Raji (cell line): ENCODE measurements around the gene TECTA.

ENCODE experiments used
- POLR2A ChIP-seq: IDR thresholded peaks from 2 replicates; pipeline ENCODE4 v1.6.1; 2011; ENCODE audit warnings: low read depth, low read length, control low read depth; ENCODE audit not compliant: insufficient read depth

Gene TECTA

GRCh38 chr11:121100943-121101342 is at the start of gene TECTA:
Gene TECTA (plus strand): TSS chr11:121101243. CDS start chr11:121102666, 1,423 bp downstream.
- no peak for TF ChIP-seq POLR2A

GRCh38 chr11:121053244-121053643 is 47.8 kb upstream of the TECTA start:
- TF ChIP-seq POLR2A = no peak

GRCh38 chr11:121054266-121054665 is 46.8 kb upstream of the TECTA start:
- no peak for TF ChIP-seq POLR2A

- no peak for TF ChIP-seq POLR2A
These were observed 46.0 kb upstream of the TECTA start for GRCh38 chr11:121055076-121055475.

GRCh38 chr11:121057922-121058321 is 43.1 kb upstream of the TECTA start:
- TF ChIP-seq POLR2A = no peak

GRCh38 chr11:121058941-121059340 is 42.1 kb upstream of the TECTA start:
- TF ChIP-seq POLR2A = no peak

- TF ChIP-seq POLR2A = no peak
These were observed 41.4 kb upstream of the TECTA start for GRCh38 chr11:121059605-121060004.

GRCh38 chr11:121063728-121064127 is 37.3 kb upstream of the TECTA start:
- TF ChIP-seq POLR2A = no peak

GRCh38 chr11:121066623-121067022 is 34.4 kb upstream of the TECTA start:
- no peak for TF ChIP-seq POLR2A

- TF ChIP-seq POLR2A = no peak
These were observed 34.0 kb upstream of the TECTA start for GRCh38 chr11:121067026-121067425.

- TF ChIP-seq POLR2A = no peak
These were observed 33.6 kb upstream of the TECTA start for GRCh38 chr11:121067453-121067852.

- no peak for TF ChIP-seq POLR2A
These were observed 32.9 kb upstream of the TECTA start for GRCh38 chr11:121067962-121068647.

GRCh38 chr11:121068787-121069186 is 32.3 kb upstream of the TECTA start:
- TF ChIP-seq POLR2A = no peak

GRCh38 chr11:121070951-121071845 is 29.8 kb upstream of the TECTA start:
- no peak for TF ChIP-seq POLR2A

- TF ChIP-seq POLR2A = no peak
These were observed 29.1 kb upstream of the TECTA start for GRCh38 chr11:121071846-121072450.

- no peak for TF ChIP-seq POLR2A
These were observed 19.7 kb upstream of the TECTA start for GRCh38 chr11:121081321-121081720.
